ENCODE measurements around the gene STAT2. TPM values are rescaled to one million over a fixed set of nuclear protein-coding genes. Genes with fewer than 3 reads are reported as not detected.
A peak's percentile ranks its signal among the peaks of the same experiment; 100 is the strongest.

The STAT2 gene
- total and polyA plus RNA-seq, 2 experiments from 2014 or later: 15.6 to 67.9 TPM

GRCh38 chr12:56341616-56342015, 18.3 kb downstream of the STAT2 start:
- TF ChIP-seq CREB1 (CRISPR knock-in tag; IDR thresholded peaks at IDR 0.05; ENCODE audit: low read depth) (no peak), NANOG (IDR thresholded peaks at IDR 0.05; ENCODE audit: borderline replicate concordance) (no peak)
- Histone ChIP-seq H3K27me3 (ENCODE audit: insufficient read depth) (no peaks in the 10 kb centered on the region), H3K27ac (ENCODE audit: low read depth) (no peak overlapping the region), H3F3A (replicated peaks; ENCODE audit: low read depth) (peaks cover 17% of the 10 kb centered on the region; the same call in 1 of the 2 replicates), H3K4me3 (no peak overlapping the region), H3K9me2 (ENCODE audit: insufficient read depth) (peaks cover 19% of the 10 kb centered on the region), H3K36me3 (ENCODE audit: insufficient read depth) (0 out of 2 replicates have a peak, but pooled peaks cover 4% of the 10 kb centered on the region), H2AFZ (no peak overlapping the region), H3K4me2 (no peak overlapping the region), H4K20me1 (replicated peaks; ENCODE audit: insufficient read depth) (no peaks in the 10 kb centered on the region), H3K79me2 (replicated peaks; ENCODE audit: insufficient read depth) (no peaks in the 10 kb centered on the region), H3K4me1 (ENCODE audit: insufficient read depth) (peaks cover 23% of the 10 kb centered on the region)
- Mint-ChIP-seq H3K27ac (no peak overlapping the region), H3K9me3 (no peaks in the 10 kb centered on the region), H3K36me3 (ENCODE audit: low read depth) (peaks cover 21% of the 10 kb centered on the region), H3K4me1 (peaks cover 26% of the 10 kb centered on the region), H3K4me3 (no peak overlapping the region), H3K27me3 (ENCODE audit: insufficient read depth, low read depth, poor library complexity) (peaks cover 2% of the 10 kb centered on the region)
- no peak for DNase-seq (ENCODE audit: low spot score)
- ATAC-seq: no peak

GRCh38 chr12:56339158-56339422, 20.8 kb downstream of the STAT2 start:
- Mint-ChIP-seq H3K36me3 (ENCODE audit: low read depth) (peaks cover 11% of the 10 kb centered on the region; the same call in 2 of the 3 replicates), H3K27me3 (ENCODE audit: insufficient read depth, low read depth, poor library complexity) (peaks cover 5% of the 10 kb centered on the region), H3K4me3 (peak overlapping the region; percentile 64; the same call in 2 of the 3 replicates), H3K27ac (peak overlapping the region; percentile 92), H3K9me3 (no peaks in the 10 kb centered on the region), H3K4me1 (peaks cover 32% of the 10 kb centered on the region)
- peak overlapping the region; percentile 76 for H3K4me2 ChIP-seq
- peak overlapping the region; percentile 43 for H3K27ac ChIP-seq (ENCODE audit: low read depth)
- H3K27me3 ChIP-seq (ENCODE audit: insufficient read depth): no peaks in the 10 kb centered on the region
- peak overlapping the region; percentile 42 for H3K4me3 ChIP-seq
- H3K9me2 ChIP-seq (ENCODE audit: insufficient read depth): peaks cover 19% of the 10 kb centered on the region
- no peak overlapping the region for H2AFZ ChIP-seq
- peaks cover 17% of the 10 kb centered on the region; the same call in 1 of the 2 replicates for H3F3A ChIP-seq (replicated peaks; ENCODE audit: low read depth)
- H3K4me1 ChIP-seq (ENCODE audit: insufficient read depth): peaks cover 26% of the 10 kb centered on the region
- H3K79me2 ChIP-seq (replicated peaks; ENCODE audit: insufficient read depth): no peaks in the 10 kb centered on the region
- no peaks in the 10 kb centered on the region for H4K20me1 ChIP-seq (replicated peaks; ENCODE audit: insufficient read depth)
- DNase-seq (ENCODE audit: low spot score): no peak
- ATAC-seq: no peak
- no peaks in the 10 kb centered on the region for H3K36me3 ChIP-seq (ENCODE audit: insufficient read depth)
- TF ChIP-seq JUNB (IDR thresholded peaks at IDR 0.05; ENCODE audit: unreplicated experiment) (no peak), ZNF462 (CRISPR knock-in tag; IDR thresholded peaks at IDR 0.05) (no peak), CREB1 (CRISPR knock-in tag; IDR thresholded peaks at IDR 0.05; ENCODE audit: low read depth) (no peak), EZH2 (IDR thresholded peaks at IDR 0.05; ENCODE audit: low read depth, unreplicated experiment) (no peak), NANOG (IDR thresholded peaks at IDR 0.05; ENCODE audit: borderline replicate concordance) (no peak), ZNF331 (CRISPR knock-in tag; IDR thresholded peaks at IDR 0.05; ENCODE audit: low read depth) (no peak), STAT1 (IDR thresholded peaks at IDR 0.05; ENCODE audit: unreplicated experiment) (no peak), CTCF (conservative IDR thresholded peaks at IDR 0.05; ENCODE audit: low read depth in 2 of 2) (no peak), POLR2AphosphoS5 (IDR thresholded peaks at IDR 0.05; ENCODE audit: low read depth) (no peak), ZNF114 (CRISPR knock-in tag; IDR thresholded peaks at IDR 0.05) (no peak), ETS1 (IDR thresholded peaks at IDR 0.05) (no peak)

All from GM23338 (cell line).